Measurements from ENCODE around the gene PPOX.
A peak's percentile ranks its signal among the peaks of the same experiment; 100 is the strongest.

Gene PPOX

GRCh38 chr1:161165742-161166668 is at the start of gene PPOX:
Gene PPOX (plus strand): TSS chr1:161166426. CDS start chr1:161166848, 422 bp downstream.
- DNase-seq: peak; percentile 97

GRCh38 chr1:161117759-161118581 is 48.3 kb upstream of the PPOX start, which contains the start of the genes NIT1 and PFDN2:
Gene NIT1 (plus strand): TSS chr1:161118105. CDS start chr1:161118177, 72 bp downstream.
Gene PFDN2 (minus strand): TSS chr1:161118037. CDS start chr1:161118026, 11 bp downstream.
- peak; percentile 63 for DNase-seq

- DNase-seq: peak; percentile 57
These were observed 46.9 kb upstream of the PPOX start for GRCh38 chr1:161119092-161119903.

GRCh38 chr1:161121042-161121650 is 45.1 kb upstream of the PPOX start:
- peak; percentile 26 for DNase-seq

GRCh38 chr1:161121834-161122233 is 44.4 kb upstream of the PPOX start:
- peak; percentile 88 for DNase-seq

GRCh38 chr1:161122967-161123366 is 43.3 kb upstream of the PPOX start:
- DNase-seq: no peak

GRCh38 chr1:161127649-161128048 is 38.6 kb upstream of the PPOX start:
- peak; percentile 77 for DNase-seq

GRCh38 chr1:161128591-161129420 is 37.4 kb upstream of the PPOX start:
- DNase-seq: no peak

GRCh38 chr1:161130266-161130665 is 36.0 kb upstream of the PPOX start:
- DNase-seq: no peak

GRCh38 chr1:161131523-161132409 is 34.5 kb upstream of the PPOX start:
- no peak for DNase-seq

- DNase-seq: peak; percentile 97
These were observed 33.6 kb upstream of the PPOX start, which contains the start of gene DEDD for GRCh38 chr1:161132410-161133219. Gene DEDD (minus strand): TSS chr1:161132667. CDS start chr1:161124462, 8,205 bp downstream.

- DNase-seq: no peak
These were observed 32.9 kb upstream of the PPOX start for GRCh38 chr1:161133220-161133740.

- no peak for DNase-seq
These were observed 28.3 kb upstream of the PPOX start for GRCh38 chr1:161137881-161138280.

GRCh38 chr1:161138431-161138830 is 27.8 kb upstream of the PPOX start:
- DNase-seq: peak; percentile 15

GRCh38 chr1:161139766-161140165 is 26.5 kb upstream of the PPOX start:
- peak; percentile 53 for DNase-seq

GRCh38 chr1:161140755-161141400 is 25.3 kb upstream of the PPOX start:
- DNase-seq: no peak

GRCh38 chr1:161145832-161146231 is 20.4 kb upstream of the PPOX start:
- no peak for DNase-seq

- no peak for DNase-seq
These were observed 13.1 kb upstream of the PPOX start for GRCh38 chr1:161153176-161153575.
